ENCODE results near the gene PLD1.

DNA sequence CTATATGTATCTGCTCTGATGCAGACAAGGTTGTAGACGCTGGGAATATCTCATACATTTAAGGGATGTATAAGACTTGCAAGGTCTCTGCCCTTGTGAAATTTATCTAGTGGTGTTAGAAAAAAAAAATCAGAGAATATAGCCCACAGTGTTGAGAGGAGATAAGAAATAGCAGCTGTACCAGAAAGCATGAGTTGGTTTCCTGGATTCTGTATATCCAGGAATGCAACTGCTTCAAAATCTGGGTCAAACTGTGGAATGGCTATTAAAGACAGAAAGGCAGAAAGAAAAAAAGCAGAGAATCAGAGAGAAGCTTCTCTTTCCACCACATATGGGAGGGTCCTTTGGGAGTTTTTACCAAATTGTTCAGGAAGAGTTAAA is 31.3 kb upstream of the PLD1 start:
- TF ChIP-seq, protein P1, sequence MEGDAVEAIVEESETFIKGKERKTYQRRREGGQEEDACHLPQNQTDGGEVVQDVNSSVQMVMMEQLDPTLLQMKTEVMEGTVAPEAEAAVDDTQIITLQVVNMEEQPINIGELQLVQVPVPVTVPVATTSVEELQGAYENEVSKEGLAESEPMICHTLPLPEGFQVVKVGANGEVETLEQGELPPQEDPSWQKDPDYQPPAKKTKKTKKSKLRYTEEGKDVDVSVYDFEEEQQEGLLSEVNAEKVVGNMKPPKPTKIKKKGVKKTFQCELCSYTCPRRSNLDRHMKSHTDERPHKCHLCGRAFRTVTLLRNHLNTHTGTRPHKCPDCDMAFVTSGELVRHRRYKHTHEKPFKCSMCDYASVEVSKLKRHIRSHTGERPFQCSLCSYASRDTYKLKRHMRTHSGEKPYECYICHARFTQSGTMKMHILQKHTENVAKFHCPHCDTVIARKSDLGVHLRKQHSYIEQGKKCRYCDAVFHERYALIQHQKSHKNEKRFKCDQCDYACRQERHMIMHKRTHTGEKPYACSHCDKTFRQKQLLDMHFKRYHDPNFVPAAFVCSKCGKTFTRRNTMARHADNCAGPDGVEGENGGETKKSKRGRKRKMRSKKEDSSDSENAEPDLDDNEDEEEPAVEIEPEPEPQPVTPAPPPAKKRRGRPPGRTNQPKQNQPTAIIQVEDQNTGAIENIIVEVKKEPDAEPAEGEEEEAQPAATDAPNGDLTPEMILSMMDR (IDR thresholded peaks at IDR 0.05), result no peak
- no peak for TF ChIP-seq POLR2A (IDR thresholded peaks at IDR 0.05)

Measured in right lobe of liver (tissue), 4 donors.